GM10847 (cell line): Measurements from ENCODE around the gene PFKL.

Source experiments
- POLR2A ChIP-seq: IDR thresholded peaks from 2 replicates; pipeline ENCODE4 v1.6.1; 2011; ENCODE audit not compliant: insufficient read length; ENCODE audit errors: extremely low read depth

PFKL gene

GRCh38 chr21:44366586-44367211 is 66.8 kb downstream of the PFKL start:
- TF ChIP-seq POLR2A, result no peak

- no peak for TF ChIP-seq POLR2A
These were observed 69.0 kb downstream of the PFKL start for GRCh38 chr21:44368711-44369446.

DNA sequence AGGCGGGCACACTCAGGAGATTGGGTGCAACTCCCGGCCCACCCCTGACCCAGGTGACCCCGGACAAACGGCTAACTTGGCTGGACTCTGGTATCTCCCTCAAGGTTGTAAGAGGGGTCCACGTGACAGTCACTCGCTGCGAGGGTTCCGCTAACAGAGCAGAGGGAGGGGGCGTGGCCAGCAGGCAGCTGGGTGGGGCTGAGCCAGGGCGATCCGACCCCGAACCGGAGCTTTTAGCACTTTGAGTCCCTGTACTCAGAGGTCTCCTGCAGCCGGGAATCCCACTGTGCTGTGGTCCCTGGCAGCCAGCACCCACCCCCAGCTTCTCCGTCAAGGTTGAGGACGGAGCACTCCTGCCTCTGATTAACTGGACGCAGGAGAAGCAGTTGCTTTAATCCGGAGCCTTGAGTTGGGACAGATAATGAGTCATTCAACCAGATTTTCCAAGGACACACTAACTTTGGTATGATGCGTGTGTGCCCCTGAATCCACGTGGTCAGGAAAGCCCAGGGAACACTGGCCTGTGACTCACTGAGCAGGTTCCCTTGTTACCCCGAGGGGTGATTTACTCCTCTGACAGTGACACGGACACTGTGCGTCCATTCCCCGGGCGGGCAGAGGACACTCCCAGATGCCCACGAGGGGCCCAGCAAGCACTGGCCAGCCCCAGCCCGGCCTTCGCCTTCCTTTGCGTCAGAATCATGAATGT is 70.3 kb downstream of the PFKL start:
- TF ChIP-seq POLR2A, result no peak

GRCh38 chr21:44370786-44371410 is 71.0 kb downstream of the PFKL start:
- TF ChIP-seq POLR2A, result no peak

- no peak for TF ChIP-seq POLR2A
These were observed 71.7 kb downstream of the PFKL start for GRCh38 chr21:44371596-44371995.

DNA sequence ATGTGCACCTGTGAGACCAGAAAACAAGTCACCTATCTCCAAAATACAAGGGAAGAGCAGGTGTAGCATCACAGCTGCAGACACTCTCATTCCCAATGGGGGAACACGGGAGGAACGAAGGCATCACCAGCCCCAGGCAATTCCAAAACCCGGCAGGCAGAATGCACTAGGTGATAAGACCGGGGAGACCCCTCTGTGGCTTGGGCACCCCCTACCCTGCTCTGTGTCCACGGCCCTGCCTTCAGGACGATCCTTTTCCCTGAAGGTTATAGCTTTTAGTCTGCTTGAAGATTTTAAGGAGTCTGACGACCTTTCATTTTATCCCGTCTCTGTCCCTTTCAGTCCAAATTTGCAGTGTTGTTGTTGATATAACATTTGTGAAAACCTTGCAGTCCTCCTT is 72.8 kb downstream of the PFKL start:
- no peak for TF ChIP-seq POLR2A

GRCh38 chr21:44374601-44375280 is 74.9 kb downstream of the PFKL start:
- no peak for TF ChIP-seq POLR2A

DNA sequence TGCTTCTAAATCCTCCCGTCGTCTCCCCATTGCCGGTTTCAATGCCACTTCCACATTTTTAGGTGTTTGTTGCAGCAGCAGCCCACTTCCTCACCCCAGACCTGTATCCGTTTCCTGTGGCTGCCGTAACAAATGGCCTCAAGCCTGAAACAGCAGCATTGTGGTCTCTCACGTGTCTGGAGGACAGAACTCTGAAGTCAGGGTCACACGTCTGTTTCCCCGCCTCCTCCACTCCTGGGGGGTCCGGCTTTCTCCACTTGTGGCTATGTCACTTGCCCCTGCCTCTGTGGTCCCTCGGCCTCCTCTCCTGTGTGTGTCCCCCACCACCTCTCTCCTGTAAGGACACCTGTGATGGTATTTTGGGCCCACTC is 75.4 kb downstream of the PFKL start:
- no peak for TF ChIP-seq POLR2A

- TF ChIP-seq POLR2A, result no peak
These were observed 75.9 kb downstream of the PFKL start for GRCh38 chr21:44375761-44376241.

DNA sequence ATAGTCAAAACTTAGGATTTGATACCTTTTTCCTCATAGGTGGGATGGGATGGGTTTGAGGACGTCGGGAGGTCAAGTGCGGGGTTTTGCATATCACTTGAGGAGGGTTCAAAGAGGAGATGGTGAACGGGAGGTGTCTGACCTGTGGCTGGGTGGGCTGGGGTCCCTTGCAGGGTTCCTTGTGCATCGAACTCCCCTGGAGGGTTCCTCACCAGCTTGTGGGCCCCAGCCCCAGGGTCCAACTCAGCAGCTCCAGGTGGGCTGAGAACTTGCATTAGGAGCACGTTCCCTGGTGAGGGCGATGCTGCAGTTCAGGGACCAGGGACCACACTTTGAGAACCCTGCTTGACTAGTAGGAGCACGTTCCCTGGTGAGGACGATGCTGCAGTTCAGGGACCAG is 76.8 kb downstream of the PFKL start:
- no peak for TF ChIP-seq POLR2A
